Stimulated activated CD4-positive, alpha-beta T cell treated with anti-CD3 and anti-CD28 coated beads, Interleukin-1b, Interleukin-23, amount 100 ng/mL, for 24 hours (primary cell): ENCODE results near the gene PVALEF.

ENCODE experiments used
- DNase-seq, 4 experiments: peaks; one replicate each; pipeline ENCODE4 v3.0.0-alpha.2; 2020; ENCODE audit warnings: low read depth in 4 of 4, low spot score in 1 of 4

PVALEF gene

GRCh38 chr17:81165246-81166032 lies at the start of gene PVALEF:
Gene PVALEF (plus strand): TSS chr17:81165507. CDS start chr17:81181227, 15,720 bp downstream.
- no peak for DNase-seq

GRCh38 chr17:81115749-81116464 lies 49.4 kb upstream of the PVALEF start:
- no peak for DNase-seq

- no peak for DNase-seq
Measured at GRCh38 chr17:81116704-81117103, 48.6 kb upstream of the PVALEF start.

GRCh38 chr17:81117672-81118198 lies 47.6 kb upstream of the PVALEF start:
- DNase-seq: no peak

GRCh38 chr17:81118308-81119221 lies 46.7 kb upstream of the PVALEF start:
- no peak for DNase-seq

- DNase-seq: peak; percentile 67 to 78 (median 72)
Measured at GRCh38 chr17:81119223-81120148, 45.8 kb upstream of the PVALEF start.

- DNase-seq: no peak
Measured at GRCh38 chr17:81120149-81120484, 45.2 kb upstream of the PVALEF start.

- no peak for DNase-seq
Measured at GRCh38 chr17:81120695-81121621, 44.3 kb upstream of the PVALEF start.

GRCh38 chr17:81121841-81122733 lies 43.2 kb upstream of the PVALEF start:
- no peak for DNase-seq

GRCh38 chr17:81123052-81124048 lies 42.0 kb upstream of the PVALEF start:
- DNase-seq: no peak

GRCh38 chr17:81124377-81124776 lies 40.9 kb upstream of the PVALEF start:
- DNase-seq: no peak

- no peak for DNase-seq
Measured at GRCh38 chr17:81125573-81126081, 39.7 kb upstream of the PVALEF start.

- no peak for DNase-seq
Measured at GRCh38 chr17:81126281-81127132, 38.8 kb upstream of the PVALEF start.

- no peak for DNase-seq
Measured at GRCh38 chr17:81127133-81127455, 38.2 kb upstream of the PVALEF start.

GRCh38 chr17:81127526-81128177 lies 37.7 kb upstream of the PVALEF start:
- DNase-seq: no peak
